Neural cell (in vitro differentiated cells): ENCODE measurements around the gene MYCBP2. TPM values are rescaled to one million over a fixed set of nuclear protein-coding genes. Genes with fewer than 3 reads are reported as not detected.

Experiments
- H2AFZ ChIP-seq: fragments of 200-600, 300-800 bp; sonication (generic), shearing (Covaris generic); 2 replicates; pipeline ENCODE4 v1.6.0; 2014; ENCODE audit warnings: low read depth, mild to moderate bottlenecking, antibody characterized with exemption, low read length, moderate library complexity
- H3F3A ChIP-seq: fragments of 200-600 bp; shearing (Covaris generic); 2 replicates; pipeline ENCODE4 v1.6.1; 2016; ENCODE audit warnings: mild to moderate bottlenecking, moderate library complexity, mixed read lengths, antibody characterized with exemption, low read length; ENCODE audit not compliant: insufficient read depth, poor library complexity, severe bottlenecking
- H3K27ac ChIP-seq: fragments of 200-600, 300-800 bp; sonication (generic), shearing (Covaris generic); 2 replicates; pipeline ENCODE4 v1.5.1; 2014; ENCODE audit warnings: mild to moderate bottlenecking, low read length, moderate library complexity
- H3K27me3 ChIP-seq: fragments of 300-800, 200-600 bp; sonication (generic), shearing (Covaris generic); 2 replicates; pipeline ENCODE4 v1.6.0; 2014; ENCODE audit warnings: mild to moderate bottlenecking, low read depth, low read length, moderate library complexity; ENCODE audit not compliant: insufficient read depth
- H3K36me3 ChIP-seq: fragments of 300-800, 200-600 bp; sonication (generic), shearing (Covaris generic); 2 replicates; pipeline ENCODE4 v1.5.1; 2014; ENCODE audit warnings: mild to moderate bottlenecking, antibody characterized with exemption, low read length, moderate library complexity; ENCODE audit not compliant: insufficient read depth
- H3K4me2 ChIP-seq: fragments of 300-800, 200-600 bp; sonication (generic), shearing (Covaris generic); 2 replicates; pipeline ENCODE4 v1.6.0; 2014; ENCODE audit warnings: mild to moderate bottlenecking, low read length
- H3K4me3 ChIP-seq: fragments of 300-800, 200-600 bp; sonication (generic), shearing (Covaris generic); 2 replicates; pipeline ENCODE4 v1.5.1; 2014; ENCODE audit warnings: mild to moderate bottlenecking, low read length, moderate library complexity
- H3K79me2 ChIP-seq: fragments of 200-600 bp; shearing (Covaris generic); replicated peaks from 2 replicates; pipeline ENCODE4 v1.6.0; 2014; ENCODE audit warnings: mild to moderate bottlenecking, low read length, moderate library complexity; ENCODE audit not compliant: insufficient read depth
- H3K9ac ChIP-seq: fragments of 300-800, 200-600 bp; sonication (generic), shearing (Covaris generic); 2 replicates; pipeline ENCODE4 v1.6.1; 2016; ENCODE audit warnings: mild to moderate bottlenecking, low read length, mixed read lengths
- H3K9me2 ChIP-seq: fragments of 200-600 bp; shearing (Covaris generic); 2 replicates; pipeline ENCODE4 v1.6.1; 2016; ENCODE audit warnings: mild to moderate bottlenecking, low read length, mixed read lengths; ENCODE audit not compliant: insufficient read depth
- H3K9me3 ChIP-seq: fragments of 200-600, 300-800 bp; sonication (generic), shearing (Covaris generic); 2 replicates; pipeline ENCODE4 v1.6.1; 2016; ENCODE audit warnings: mild to moderate bottlenecking, mixed run types, low read length, moderate library complexity, mixed read lengths
- H4K20me1 ChIP-seq: fragments of 200-600 bp; shearing (Covaris generic); 2 replicates; pipeline ENCODE4 v1.6.1; 2016; ENCODE audit warnings: mild to moderate bottlenecking, mixed run types; ENCODE audit not compliant: insufficient read depth
- CTCF ChIP-seq: fragments of 450-650 bp; IDR thresholded peaks from 2 replicates; pipeline ENCODE4 v1.5.1; 2014; ENCODE audit warnings: antibody characterized with exemption, mild to moderate bottlenecking, moderate library complexity; ENCODE audit not compliant: poor library complexity, severe bottlenecking
- EP300 ChIP-seq: fragments of 450-650 bp; conservative IDR thresholded peaks from 2 replicates; pipeline ENCODE4 v1.6.1; 2014; ENCODE audit warnings: antibody characterized with exemption, mild to moderate bottlenecking, moderate library complexity; ENCODE audit not compliant: poor library complexity, severe bottlenecking
- EZH2 ChIP-seq: fragments of 200-600, 300-800 bp; shearing (Covaris generic), sonication (generic); IDR thresholded peaks from 2 replicates; pipeline ENCODE4 v1.6.1; 2014; ENCODE audit warnings: antibody characterized with exemption, low read length, borderline replicate concordance, mild to moderate bottlenecking; ENCODE audit not compliant: insufficient read depth, poor library complexity, severe bottlenecking
- MXI1 ChIP-seq: fragments of 450-650 bp; conservative IDR thresholded peaks from 2 replicates; pipeline ENCODE4 v1.6.1; 2014; ENCODE audit warnings: antibody characterized with exemption, mild to moderate bottlenecking; ENCODE audit not compliant: poor library complexity, severe bottlenecking
- POLR2AphosphoS5 ChIP-seq: IDR thresholded peaks from 2 replicates; pipeline ENCODE4 v1.6.1; 2012
- RAD21 ChIP-seq: fragments of 450-650 bp; conservative IDR thresholded peaks from 2 replicates; pipeline ENCODE4 v1.6.1; 2014; ENCODE audit warnings: antibody characterized with exemption, mild to moderate bottlenecking, moderate library complexity
- SMC3 ChIP-seq: fragments of 450-650 bp; conservative IDR thresholded peaks from 2 replicates; pipeline ENCODE4 v1.6.1; 2014; ENCODE audit warnings: antibody characterized with exemption, mild to moderate bottlenecking, moderate library complexity; ENCODE audit not compliant: poor library complexity
- TAF1 ChIP-seq: IDR thresholded peaks from 2 replicates; pipeline ENCODE4 v1.6.1; 2012; ENCODE audit warnings: low read depth
- polyA plus RNA-seq: library from polyadenylated mRNA; depleted of rRNA; stranded (reverse); fragments of >200 nt; gene quantifications from 2 replicates; pipeline ENCODE4 v1.2.3, GENCODE V29; 2014
- TF ChIP-seq, protein P1 (sequence below): IDR thresholded peaks from 2 replicates; pipeline ENCODE4 v1.6.1; 2012; ENCODE audit warnings: borderline replicate concordance

Gene MYCBP2
- polyA plus RNA-seq, 1 donor from 2014 or later, result 135 TPM

DNA sequence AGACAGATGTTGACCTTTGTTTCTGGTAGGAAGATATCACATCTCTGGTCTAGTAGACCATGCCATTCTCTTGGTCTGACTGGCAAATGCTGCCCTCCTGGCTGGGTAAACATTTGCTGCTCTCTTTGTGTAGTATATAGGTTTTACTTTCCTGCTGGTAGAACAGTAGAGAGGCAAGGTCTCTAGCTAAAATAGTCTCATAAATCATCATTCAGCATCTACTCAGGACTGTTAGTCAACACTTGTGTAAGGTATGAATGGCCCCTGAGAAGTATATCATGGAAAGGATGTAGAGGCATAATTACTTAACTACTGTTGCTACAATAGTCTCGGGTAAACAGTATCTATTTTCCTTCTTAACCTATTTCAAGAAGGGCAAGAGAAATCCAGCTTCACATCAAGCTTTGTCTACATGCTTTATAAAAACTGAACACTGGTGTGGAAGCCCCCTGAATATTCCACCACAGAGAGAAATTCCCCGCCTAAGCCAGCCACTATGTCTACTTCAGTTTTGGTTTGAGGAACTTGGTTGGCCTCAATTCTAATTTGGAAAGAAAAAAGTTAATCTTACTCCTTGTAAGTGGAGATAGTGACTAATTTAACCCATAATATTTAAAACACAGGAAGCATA is 18.4 kb upstream of the MYCBP2 start:
- H3F3A ChIP-seq, result no peaks in the 10 kb centered on the region
- H3K27me3 ChIP-seq, result no peaks in the 10 kb centered on the region
- no peaks in the 10 kb centered on the region for H3K9me3 ChIP-seq
- H4K20me1 ChIP-seq, result no peaks in the 10 kb centered on the region
- TF ChIP-seq POLR2AphosphoS5 (no peak), EZH2 (no peak), MXI1 (no peak), SMC3 (no peak), RAD21 (no peak), EP300 (no peak), CTCF (no peak), TAF1 (no peak)
- TF ChIP-seq, protein P1, sequence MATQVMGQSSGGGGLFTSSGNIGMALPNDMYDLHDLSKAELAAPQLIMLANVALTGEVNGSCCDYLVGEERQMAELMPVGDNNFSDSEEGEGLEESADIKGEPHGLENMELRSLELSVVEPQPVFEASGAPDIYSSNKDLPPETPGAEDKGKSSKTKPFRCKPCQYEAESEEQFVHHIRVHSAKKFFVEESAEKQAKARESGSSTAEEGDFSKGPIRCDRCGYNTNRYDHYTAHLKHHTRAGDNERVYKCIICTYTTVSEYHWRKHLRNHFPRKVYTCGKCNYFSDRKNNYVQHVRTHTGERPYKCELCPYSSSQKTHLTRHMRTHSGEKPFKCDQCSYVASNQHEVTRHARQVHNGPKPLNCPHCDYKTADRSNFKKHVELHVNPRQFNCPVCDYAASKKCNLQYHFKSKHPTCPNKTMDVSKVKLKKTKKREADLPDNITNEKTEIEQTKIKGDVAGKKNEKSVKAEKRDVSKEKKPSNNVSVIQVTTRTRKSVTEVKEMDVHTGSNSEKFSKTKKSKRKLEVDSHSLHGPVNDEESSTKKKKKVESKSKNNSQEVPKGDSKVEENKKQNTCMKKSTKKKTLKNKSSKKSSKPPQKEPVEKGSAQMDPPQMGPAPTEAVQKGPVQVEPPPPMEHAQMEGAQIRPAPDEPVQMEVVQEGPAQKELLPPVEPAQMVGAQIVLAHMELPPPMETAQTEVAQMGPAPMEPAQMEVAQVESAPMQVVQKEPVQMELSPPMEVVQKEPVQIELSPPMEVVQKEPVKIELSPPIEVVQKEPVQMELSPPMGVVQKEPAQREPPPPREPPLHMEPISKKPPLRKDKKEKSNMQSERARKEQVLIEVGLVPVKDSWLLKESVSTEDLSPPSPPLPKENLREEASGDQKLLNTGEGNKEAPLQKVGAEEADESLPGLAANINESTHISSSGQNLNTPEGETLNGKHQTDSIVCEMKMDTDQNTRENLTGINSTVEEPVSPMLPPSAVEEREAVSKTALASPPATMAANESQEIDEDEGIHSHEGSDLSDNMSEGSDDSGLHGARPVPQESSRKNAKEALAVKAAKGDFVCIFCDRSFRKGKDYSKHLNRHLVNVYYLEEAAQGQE, result no peak
- no peaks in the 10 kb centered on the region for H3K9me2 ChIP-seq
- no peak overlapping the region for H3K9ac ChIP-seq
- no peak overlapping the region for H3K27ac ChIP-seq
- no peaks in the 10 kb centered on the region for H3K79me2 ChIP-seq
- no peak overlapping the region for H3K4me3 ChIP-seq
- H3K4me2 ChIP-seq, result no peak overlapping the region
- no peak overlapping the region for H2AFZ ChIP-seq
- no peaks in the 10 kb centered on the region for H3K36me3 ChIP-seq

GRCh38 chr13:77343841-77344240 is 16.9 kb upstream of the MYCBP2 start:
- H3K9me2 ChIP-seq, result no peaks in the 10 kb centered on the region
- H2AFZ ChIP-seq, result no peak overlapping the region
- no peaks in the 10 kb centered on the region for H3F3A ChIP-seq
- H3K79me2 ChIP-seq, result no peaks in the 10 kb centered on the region
- H4K20me1 ChIP-seq, result no peaks in the 10 kb centered on the region
- H3K27ac ChIP-seq, result no peak overlapping the region
- TF ChIP-seq TAF1, result no peak
- TF ChIP-seq EP300, result no peak
- no peak for TF ChIP-seq SMC3
- TF ChIP-seq, protein P1, result no peak
- TF ChIP-seq RAD21, result no peak
- no peak for TF ChIP-seq CTCF
- no peak for TF ChIP-seq MXI1
- TF ChIP-seq POLR2AphosphoS5, result no peak
- TF ChIP-seq EZH2, result no peak
- no peak overlapping the region for H3K9ac ChIP-seq
- no peaks in the 10 kb centered on the region for H3K27me3 ChIP-seq
- no peak overlapping the region for H3K4me2 ChIP-seq
- H3K4me3 ChIP-seq, result no peak overlapping the region
- no peaks in the 10 kb centered on the region for H3K9me3 ChIP-seq
- H3K36me3 ChIP-seq, result no peaks in the 10 kb centered on the region
